HG03378 (cell line): ENCODE results near the gene STIM2.
A peak's percentile ranks its signal among the peaks of the same experiment; 100 is the strongest.
"Not testable (repeated sequence)": the region's sequence is repeated elsewhere in the genome, so short reads cannot be mapped to it uniquely, and the experiment has no call there.

Source experiments
- ATAC-seq: cut with Tn5 transposase; IDR thresholded peaks from one replicate; pipeline ENCODE4 v1.9.1; 2021; ENCODE audit warnings: mild to moderate bottlenecking, moderate library complexity; ENCODE audit not compliant: unreplicated experiment

STIM2 gene

DNA sequence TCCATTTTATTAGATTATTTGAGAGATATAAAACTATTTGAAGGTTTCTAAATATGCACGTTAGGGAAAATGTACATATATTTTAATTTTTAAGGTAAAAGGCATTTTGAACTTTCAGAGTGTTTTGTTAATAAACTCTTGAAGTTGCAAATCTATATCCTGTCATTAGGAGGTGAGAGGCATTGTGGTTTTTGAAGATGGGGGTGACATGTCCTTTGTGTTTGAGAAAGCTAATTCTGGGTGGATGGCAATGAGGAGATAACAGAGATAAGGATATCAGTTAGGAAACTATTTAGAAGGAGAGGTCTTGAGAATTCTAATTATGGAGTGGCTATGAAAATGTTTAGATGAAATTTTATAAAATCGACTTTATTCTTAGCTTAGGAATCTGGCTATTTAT is 6.1 kb downstream of the STIM2 start:
- no peak for ATAC-seq

DNA sequence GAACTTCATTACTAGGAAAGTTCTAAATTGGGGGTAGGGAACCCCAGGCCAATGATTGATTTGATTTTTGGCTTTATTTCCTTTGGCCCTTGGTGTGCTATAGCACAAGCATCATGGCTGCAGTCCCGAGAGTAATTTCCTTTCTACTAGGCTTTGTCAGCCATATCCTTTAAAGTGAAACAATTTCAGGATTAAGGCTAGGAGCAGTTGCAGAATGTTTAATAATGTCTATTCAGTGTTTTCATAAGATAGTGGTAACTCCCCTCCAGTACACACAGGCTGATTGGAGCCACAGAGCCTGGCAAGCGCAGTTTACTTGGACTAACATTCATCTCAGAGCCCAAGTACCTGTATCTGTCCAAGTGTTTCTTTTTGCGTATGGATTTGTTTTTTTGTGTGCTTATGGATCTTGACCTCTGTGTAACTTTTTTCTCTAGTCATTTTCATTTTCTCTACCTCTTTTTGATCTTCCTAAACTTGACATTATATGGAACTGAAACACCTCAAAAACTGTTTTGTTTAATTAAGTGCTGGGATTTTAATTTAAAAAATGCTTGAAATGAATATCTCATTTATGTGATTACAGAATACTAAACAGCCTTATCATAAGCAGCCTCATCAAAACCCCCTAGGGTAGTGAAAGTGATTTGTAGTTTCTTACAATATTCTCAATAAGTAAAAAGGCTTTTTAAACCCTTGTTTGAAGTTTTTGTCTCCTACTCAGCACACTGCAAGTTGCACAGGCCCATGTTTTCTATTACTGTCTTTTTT is 7.5 kb downstream of the STIM2 start:
- ATAC-seq: no peak

DNA sequence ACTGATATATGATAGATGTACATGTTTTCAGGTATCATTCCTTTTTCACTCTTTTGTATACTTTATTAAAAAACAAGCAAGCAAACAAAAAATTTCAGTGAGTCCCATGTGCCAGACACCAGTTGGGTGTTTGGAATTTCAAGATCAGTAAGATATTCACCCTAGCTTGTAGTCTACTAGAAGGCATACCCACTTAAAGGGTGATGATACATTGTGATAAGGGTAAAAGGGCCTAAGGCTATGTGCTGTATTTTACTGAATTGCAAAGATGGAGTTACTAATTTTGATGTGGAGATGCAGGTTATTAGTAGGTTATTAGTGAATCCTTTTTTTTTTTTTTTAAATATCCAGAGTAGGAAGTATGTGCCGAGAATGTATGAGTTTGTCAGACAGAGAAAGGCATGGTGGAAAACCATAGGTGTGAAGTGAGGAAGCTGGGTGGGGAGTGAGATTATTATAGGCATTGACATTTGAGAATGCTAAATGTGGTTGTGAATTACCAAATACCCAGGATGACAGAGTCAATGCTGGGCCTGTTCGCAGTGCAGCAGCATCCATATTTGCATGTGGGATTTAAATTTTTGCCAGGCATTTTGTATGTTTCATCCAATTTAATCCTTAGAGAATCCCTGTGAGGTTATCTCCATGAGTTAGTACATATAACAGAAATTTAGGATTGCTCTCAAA is 10.1 kb downstream of the STIM2 start:
- ATAC-seq: no peak

DNA sequence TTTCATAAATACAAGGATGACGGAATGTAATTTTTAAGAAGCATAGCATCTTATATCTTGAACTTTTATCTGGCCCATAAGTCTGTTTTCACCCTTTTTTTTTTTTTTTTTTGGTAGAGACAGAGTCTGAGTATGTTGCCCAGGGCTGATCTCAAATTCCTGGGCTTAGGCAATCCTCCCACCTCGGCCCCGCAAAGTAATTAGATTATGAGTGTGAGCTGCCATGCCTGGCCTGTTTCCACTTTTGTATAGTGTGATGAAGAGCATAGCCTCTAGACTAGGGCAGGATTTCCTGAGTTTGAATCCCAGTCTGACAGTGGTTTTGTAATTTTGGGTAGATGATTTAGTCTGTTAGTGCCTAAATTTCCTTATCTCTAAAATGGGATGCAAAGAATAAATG is 11.0 kb downstream of the STIM2 start:
- ATAC-seq: no peak

DNA sequence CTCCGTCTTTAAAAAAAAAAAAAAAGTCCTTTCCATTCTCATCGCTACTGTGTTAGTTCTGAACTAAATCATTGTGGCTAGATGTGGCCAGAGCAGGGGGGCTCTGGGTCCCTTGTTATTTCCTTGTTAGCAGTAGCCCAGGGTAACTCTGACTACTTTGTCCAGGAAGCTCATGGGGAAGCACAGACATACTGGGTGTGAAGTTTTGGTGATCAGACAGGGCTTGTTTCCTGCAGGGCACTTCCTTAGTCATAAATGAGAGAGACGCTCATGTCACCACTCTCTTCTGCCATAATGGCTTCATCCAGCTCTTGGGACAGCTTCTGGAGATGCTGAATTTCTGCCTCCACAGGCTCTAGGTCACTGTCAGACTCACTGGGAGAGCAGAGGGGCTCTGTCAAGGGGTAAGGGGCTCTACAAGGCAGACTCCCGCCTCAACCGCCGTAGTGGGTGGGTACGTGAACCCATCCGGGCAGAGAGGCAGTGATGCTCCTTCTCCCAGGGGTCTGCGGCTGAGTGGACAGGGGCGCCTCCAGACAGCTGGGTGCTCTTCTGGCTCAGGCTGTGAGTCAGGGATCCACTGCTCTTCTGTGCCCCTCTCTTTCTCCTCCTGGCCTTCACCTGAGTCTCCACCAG is 12.9 kb downstream of the STIM2 start:
- ATAC-seq: peak; percentile 86

DNA sequence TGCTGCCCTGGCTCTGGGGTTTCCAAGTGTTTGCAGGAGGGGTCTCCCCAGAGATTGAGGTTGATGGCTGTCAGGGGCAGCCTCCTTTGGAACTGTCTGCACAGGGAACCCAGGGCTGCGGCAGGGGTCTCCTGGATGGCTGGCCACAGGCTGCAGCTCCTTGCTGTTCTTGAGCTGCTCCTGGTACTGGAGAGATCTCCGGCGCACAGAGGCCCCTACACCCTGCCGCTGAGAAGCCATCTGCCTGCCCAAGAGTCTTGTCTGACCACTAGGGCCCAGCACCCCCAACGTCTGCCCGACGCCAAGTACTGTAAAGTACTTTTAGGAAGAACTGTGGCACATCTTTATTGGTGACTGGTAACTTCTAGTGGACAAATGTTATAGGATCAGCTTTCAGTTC is 13.5 kb downstream of the STIM2 start:
- ATAC-seq: no peak

DNA sequence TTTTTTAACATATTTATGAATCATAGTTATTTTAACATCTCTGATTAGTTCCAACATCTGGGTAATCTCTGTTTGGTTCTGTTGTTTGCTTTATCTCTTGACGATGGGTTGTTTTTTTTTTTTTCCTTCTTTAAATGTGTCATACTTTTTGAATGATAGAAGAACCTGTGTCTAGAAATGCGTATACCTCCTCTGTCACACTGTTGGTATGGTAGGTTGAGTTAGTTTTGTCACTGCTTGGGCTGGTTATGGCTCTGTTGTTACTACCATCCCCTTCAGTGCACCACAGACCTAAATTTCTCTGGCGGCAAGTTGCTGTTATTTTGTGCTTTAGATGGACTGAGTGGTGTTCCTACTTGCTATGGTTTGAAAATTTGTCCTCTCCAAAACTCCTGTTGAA is 16.8 kb downstream of the STIM2 start:
- ATAC-seq: no peak

DNA sequence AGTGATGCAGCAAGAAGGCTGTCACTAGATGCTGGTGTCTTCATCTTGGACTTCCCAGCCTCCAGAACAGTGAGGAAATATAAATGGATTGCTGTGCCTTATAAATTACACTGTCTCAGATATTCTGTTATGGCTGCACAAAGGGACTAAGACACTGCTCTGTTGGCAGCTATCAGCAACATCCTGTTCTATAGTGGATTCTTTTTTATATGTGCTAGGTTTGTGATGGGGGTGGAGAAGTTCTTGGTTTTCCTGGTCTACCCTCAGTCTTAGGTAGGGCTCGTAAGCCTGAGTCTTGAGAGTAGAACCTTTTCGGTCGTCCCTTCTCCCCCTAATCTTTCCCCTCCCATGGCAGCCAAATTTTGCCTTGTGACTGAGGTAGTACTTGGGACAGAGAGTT is 17.3 kb downstream of the STIM2 start:
- ATAC-seq: no peak

DNA sequence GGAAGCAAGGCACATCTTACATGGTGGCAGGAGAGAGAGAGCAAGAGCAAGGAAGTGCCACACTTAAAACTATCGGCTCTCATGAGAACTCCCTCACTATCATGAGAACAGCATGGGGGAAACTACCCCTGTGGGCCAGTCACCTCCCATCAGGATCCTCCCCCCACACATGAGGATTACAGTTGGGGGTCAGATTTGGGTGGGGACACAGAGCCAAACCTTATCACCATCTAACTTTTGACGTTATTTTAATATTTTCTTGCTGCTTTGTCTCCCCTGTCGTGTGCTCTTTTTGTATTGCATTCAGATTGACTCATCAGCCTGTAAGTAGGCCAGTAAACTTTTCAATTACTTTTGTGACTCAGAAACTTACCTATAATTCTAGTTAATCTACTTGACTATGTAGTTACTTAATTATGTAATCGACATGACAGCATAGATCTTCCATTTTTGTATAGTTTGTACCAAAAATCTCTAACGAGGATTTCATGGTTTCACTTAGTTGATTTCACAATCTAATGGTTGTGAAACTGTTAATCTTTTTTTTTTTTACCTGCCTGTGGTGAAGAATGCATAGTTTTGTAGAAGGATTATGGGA is 18.3 kb downstream of the STIM2 start:
- no peak for ATAC-seq

DNA sequence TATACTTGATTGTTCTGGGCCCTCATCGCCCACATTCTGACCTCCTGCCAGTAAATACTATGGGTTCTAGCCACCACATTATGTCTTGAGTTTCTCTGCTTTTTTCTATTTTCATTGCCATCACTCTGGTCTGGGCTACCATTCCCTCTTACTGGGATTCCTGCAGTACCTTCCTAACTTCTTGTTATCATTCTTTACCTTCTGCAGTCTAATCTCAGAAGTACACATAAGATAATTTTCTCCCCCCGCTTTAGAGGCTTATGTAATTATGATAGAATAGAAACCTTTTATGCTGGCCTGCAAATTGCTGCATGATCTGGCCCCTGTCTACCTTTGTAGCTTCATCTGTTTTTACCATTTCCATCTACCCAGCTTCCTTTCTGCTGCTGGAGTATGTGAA is 19.2 kb downstream of the STIM2 start:
- ATAC-seq: no peak

DNA sequence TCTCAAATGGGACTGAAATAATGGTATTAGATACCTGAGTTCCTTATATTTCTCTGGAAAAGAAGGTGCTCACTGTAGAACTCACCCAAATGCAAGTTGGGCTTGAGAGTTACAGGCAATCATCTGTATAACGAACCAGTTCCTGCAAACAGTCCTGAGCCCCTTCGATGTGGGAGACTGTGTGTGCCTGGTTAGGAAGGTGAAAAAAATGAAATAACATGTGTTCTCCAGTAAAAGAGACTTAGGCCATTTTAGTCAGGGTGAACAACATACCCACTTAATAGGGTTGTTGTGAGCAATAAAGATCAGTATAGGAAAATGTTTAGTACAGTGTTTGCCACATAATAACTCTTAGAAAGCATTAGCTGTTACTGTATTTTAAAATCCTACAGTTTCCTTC is 23.4 kb downstream of the STIM2 start:
- no peak for ATAC-seq

DNA sequence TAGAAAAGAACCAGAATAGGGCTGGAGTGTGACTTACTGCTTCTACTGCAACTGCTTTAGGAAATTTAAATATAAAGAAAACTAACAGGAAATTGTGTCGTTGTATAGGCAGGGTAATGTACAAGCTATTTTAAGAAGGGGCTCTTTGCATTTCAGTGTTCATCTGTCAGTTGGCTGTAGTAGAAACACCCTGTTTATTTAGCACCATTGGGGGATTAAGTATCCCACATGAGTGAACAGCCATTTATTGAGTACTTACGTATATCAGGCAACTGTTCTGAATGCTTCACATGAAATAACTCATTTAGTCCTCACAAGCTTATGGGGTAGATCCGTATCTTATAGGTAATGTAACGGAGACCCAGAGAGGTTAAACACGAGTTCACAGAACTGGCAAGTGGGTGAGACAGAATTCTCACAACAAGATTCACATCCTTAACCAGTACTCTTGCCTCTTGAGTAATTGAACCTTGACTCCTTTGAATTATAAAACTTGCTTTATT is 23.9 kb downstream of the STIM2 start:
- ATAC-seq: peak; percentile 73

DNA sequence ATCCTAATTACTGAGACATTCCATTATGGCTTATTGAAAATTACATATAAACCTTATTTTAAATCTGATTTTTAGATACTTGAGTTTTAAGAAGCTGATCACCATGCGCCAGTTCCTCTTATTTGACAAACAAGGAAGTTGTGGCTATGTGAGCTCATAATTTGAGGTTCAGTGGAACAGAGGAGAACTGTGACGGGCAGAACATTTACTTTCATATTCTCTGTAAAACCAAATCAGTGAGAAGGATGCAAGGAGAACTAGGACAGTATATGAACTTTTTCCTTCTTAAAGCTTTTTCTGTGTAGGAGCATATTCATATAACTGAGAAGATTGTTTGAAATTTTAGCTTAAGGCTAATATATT is 25.3 kb downstream of the STIM2 start:
- peak; percentile 84 for ATAC-seq

DNA sequence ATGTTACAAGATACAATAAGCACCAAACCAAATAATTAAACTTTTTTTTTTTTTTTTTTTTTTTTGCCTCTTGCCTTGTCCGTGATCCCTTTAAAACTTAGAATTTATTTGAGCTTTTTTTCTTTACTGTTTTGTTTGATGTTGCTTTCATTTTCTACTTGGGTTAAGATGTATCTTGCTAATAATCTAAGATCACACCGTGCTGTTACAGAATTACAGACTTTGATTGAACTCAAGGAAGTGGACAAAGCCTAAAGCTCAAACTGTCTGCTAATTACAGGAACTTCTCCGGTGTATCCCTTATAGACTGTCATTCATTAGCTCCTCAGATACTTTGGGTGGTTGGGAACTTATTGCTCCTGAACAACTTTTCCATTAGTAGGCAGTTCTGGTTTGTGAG is 26.5 kb downstream of the STIM2 start:
- no peak for ATAC-seq

DNA sequence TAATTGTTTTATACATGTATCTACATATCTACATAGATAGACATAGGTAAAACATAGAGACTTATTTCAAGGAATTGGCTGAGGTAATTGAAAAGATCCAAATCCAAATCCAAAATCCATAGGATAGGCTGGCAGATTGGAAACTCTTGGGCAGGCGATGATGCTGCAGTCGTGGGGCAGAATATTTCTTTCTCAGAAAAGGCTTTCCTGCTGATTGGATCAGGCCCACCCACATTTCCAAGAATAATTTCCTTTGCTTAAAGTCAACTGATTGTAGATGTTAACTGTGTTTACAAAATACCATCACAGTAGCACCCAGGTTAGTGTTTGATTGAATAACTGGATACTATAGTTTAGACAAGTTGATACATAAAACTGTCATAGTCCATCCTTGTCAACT is 27.2 kb downstream of the STIM2 start:
- ATAC-seq: no peak

DNA sequence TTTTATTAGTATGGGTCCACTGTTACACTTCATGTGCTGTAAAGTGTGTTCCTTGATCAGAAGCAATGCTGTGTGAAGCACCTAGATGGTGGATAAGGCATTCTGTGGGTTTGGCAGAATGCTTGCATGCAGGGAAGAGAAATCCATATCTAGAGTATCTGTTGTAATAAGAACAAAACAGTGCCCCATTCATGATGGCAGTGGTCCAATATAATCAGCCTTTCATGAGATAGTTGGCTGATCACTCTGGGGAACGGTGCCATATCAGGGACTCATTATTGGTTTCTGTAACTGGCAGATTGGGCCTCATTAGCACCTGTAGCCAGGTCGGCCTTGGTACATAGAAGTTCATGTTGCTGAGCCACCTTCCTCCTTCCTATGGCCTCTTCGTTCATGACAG is 28.7 kb downstream of the STIM2 start:
- no peak for ATAC-seq

DNA sequence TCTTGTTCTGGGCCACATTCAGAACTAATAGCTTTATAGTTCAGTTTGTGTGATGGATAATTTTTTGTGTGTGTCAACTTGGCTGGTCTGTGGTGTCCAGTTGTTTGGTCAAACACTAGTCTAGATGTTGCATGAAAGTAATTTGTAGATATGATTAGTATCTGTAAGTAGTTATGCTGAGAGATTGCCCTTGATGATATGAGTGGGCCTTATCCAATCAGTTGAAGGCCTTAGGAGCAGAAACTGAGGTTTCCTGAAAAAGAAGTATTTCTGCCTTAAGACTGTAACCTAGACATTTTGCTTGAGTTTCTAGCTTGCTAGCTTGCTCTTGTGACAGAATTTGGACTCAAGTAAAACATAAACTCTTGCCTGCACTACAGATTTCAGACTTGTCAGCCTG is 30.4 kb downstream of the STIM2 start:
- no peak for ATAC-seq

DNA sequence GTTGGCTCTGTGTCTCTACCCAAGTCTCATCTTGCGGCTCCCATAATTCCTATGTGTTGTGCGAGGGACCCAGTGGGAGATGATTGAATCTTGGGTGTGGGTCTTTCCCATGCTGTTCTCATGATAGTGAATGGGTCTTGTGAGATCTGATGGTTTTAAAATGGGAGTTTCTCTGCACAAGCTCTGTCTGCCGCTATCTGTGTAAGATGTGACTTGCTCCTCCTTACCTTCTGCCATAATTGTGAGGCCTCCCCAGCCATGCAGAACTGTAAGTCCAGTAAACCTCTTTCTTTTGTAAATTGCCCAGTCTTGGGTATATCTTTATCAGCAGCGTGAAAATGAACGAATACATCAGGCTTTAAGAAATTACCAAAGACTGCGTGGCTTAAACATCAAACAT is 31.2 kb downstream of the STIM2 start:
- ATAC-seq: no peak

DNA sequence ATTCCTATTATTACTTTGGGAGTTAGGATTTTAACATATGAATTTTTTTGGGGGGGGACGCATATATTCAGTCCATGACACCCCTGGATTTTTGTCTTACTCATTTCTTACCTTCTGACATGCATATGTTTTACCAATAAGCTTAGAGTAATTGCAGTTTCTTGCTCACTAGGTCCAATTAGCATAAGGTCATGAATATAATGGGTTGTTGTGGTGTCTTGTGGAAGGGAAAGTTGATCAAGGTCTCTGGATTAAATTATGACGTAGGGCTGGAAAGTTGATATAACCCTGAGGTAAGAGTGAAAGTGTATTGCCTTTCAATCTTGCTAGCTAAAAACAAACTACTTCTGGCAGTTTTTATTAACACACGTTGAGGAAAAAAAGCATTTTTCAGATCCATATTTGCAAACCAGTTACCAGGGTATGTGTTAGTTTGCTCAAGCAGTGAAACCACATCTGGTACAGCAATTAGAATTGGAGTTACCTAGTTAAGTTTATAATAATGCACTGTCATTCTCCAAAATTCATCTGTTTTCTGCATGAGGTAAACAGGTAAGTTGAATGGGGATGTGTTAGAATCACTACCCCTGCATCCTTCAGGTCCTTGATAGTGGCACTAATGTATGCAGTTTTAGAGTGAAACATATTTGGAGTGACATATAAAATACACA is 32.0 kb downstream of the STIM2 start:
- ATAC-seq: no peak

DNA sequence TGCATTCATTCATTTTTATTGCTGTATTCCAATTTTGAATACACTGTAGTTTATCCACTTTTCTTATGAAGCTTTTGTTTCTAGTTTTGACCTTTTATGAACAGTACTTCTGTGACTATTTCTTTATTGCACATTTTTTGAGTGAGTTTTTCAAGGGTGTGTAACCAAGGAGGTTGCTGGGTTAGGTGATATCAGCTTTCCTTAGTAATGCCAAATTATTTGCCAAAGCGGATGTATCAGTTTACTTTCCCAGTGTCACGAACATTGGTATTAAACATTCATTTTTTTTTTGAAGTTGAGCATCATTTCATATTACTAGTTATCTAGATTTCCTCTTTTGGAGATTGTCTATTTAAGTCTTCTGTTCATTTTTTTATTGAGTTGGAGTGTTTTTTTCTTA is 32.9 kb downstream of the STIM2 start:
- no peak for ATAC-seq

DNA sequence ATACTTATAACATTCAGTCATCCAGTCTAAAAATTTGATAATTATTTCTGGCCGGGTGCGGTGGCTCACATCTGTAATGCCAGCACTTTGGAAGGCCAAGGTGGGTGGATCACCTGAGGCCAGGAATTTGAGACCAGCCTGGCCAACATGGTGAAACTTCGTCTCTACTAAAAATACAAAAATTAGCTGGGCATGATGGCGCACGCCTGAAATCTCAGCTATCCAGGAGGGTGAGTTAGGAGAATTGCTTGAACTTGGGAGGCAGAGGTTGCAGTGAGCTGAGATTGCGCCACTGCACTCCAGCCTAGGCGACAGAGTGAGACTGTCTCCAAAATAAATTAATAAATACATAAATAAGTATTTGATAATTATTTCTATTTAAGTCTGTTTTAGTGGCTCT is 34.2 kb downstream of the STIM2 start:
- not testable (repeated sequence) for ATAC-seq
